GM19351 (cell line): ENCODE results near the gene ETNK1.

Experiments used
- ATAC-seq: cut with Tn5 transposase; IDR thresholded peaks from one replicate; pipeline ENCODE4 v1.9.1; 2021; ENCODE audit warnings: mild to moderate bottlenecking, moderate library complexity; ENCODE audit not compliant: unreplicated experiment

ETNK1 gene

DNA sequence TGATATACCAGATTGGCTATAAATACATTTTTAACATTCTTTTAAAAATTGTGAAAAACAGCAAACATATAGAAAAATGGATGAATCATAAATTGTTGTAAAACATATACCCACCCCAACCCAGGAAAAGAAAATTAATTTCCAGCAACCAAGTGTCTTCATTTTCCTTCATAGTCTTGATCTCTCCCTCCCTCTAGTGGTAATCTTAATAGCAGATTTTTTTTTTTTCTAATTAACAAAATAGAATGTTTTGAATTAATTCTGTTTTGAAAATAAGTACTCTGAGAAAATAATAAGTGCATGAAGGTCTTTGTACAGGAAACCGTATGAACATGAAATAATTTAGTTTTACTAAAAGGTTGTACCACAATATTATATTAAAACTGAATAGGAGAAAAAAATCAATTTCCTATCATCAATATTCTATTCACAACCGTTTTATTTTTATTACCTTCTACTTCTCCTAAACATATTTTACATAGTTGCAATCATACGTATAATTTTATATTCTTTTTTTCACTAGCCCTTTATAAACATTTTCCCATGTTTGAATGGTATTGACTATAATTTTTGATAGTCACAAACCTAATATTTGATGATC lies 7.0 kb downstream of the ETNK1 start:
- ATAC-seq = no peak

DNA sequence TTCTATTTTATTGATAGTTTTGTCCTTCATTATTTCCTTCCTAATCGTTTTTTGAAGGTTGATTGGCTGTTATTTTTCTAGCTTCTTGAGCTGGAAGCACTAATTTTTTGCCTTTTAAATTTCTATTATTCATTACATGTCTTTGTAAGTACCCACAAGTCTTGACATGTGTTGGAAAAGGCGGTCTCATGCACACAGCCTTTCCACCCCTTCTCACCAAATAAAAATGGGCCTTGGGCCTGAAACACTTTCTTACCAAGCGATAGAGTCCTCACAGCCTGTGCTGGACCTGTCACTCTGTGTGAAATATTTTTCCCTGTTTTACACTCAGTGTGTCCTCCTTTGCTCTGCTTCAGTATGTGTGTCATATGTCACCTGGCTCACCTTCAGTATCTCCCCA lies 9.9 kb downstream of the ETNK1 start:
- ATAC-seq = no peak

DNA sequence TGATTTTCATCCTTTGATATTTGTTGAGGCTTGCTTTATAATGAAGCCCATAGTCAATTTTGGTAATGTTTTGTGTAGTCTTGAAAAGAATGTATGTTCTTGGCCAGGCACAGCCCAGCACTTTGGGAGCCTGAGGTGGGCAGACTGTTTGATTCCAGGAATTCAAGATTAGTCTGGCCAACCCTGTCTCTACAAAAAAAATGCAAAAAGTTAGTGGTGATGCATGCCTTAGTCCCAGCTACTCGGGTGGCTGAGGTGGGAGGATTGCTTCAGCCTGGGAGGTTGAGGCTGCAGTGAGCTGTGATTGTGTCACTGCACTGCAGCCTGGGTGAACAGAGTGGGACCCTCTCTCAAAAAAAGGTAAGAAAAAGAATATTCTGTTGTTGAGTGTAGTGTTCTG lies 10.8 kb downstream of the ETNK1 start:
- ATAC-seq = no peak

DNA sequence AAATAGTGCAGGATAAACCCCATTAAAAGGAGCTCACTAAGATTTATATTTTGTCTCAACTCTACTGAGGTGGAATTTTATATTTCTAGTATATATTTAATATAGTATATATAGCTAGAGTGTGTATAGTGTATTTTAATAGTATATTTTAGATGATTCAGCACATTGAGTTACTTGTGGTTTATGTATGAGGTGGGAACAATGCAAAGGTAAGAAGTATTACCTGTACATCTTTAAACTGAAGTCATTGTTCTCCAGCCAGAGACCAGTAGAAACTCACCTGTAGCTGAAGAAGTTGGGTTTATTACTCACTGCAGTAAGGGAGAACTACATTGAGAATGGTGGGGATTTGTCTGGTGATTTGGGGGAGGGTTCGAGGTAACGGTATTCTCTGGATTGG lies 15.9 kb downstream of the ETNK1 start:
- no peak for ATAC-seq

DNA sequence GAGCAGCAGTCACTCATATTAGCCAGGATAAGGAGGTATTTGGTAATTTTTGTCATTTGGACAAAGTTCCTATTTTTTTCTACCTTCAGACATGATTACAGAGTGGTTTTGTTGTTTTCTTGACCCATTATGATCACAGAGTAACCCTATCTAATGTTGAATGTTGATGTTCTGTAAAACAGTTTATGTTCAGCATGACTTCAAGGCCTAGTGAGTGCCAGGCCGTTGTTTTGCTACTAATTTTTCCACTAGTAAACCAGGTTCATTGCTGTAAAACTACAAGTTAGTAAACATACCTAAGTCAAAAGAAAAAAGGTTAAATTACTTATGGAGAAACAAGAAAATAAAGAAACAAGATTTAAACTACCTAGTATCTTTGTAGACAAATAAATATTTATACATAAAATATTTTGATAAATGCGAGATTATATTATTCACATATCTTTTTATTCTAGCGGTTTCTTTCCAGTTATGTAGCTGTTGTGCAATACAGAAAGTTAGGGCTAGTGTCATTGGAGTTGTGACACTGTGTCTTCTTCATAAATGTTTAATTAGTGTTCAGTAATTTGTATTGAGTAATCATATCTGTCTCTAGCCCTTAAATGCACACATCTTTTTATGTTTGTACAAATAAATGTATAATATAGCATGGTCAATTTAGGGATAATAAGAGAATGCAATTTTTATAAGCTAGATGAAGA lies 16.5 kb downstream of the ETNK1 start:
- ATAC-seq = no peak

DNA sequence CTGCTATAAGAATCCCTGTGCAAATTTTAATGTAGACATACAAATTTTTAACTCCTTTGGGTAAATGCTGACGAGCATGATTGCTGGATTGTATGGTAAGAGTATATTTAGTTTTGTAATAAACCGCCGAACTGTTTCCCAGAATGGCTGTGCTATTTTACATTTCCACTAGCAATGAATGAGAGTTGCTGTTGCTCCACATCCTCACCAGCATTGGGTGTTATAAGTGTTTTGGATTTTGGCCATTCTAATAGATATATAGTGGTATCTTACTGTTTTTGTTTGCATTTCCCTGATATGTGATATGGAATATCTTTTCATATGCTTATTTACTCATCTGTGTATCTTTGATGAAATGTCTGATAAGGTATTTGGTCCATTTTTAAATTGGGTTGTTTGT lies 23.7 kb downstream of the ETNK1 start:
- no peak for ATAC-seq

DNA sequence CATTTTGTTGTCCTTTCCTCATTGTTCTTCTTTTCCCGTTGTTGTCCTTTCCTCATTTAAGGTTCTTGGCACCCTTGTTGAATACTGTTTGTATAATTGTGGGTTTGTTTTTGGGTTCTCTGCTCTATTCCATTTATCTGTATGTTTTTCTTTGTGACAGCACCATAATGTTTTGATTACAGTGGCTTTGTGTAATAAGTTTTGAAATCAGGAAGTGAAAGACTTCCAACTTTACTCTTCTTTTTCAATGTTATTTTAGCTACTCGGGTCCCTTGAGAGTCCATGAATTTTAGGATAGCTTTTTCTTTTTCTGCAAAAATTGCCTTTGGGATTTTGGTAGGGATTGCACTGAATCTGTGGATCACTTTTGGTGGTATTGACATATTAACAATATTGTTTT lies 28.1 kb downstream of the ETNK1 start:
- ATAC-seq = no peak

DNA sequence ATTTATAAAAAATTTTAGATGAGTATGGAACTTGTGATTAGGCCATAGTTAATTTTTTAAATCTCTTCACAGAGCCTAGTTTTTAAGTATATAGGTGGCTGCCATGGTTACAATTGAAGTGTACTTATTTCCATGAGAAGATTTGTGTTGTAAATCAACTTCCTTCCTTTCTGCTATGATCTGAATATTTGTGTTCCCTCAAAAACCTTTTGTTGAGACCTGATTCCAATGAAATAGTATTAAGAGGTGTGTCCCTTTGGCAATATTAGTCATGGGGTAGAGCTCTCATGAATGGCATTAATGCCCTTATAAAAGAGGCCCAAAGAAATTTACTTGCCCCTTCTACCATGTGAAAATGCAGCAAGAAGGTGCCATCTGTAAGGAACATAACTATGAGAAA lies 28.8 kb downstream of the ETNK1 start:
- no peak for ATAC-seq

DNA sequence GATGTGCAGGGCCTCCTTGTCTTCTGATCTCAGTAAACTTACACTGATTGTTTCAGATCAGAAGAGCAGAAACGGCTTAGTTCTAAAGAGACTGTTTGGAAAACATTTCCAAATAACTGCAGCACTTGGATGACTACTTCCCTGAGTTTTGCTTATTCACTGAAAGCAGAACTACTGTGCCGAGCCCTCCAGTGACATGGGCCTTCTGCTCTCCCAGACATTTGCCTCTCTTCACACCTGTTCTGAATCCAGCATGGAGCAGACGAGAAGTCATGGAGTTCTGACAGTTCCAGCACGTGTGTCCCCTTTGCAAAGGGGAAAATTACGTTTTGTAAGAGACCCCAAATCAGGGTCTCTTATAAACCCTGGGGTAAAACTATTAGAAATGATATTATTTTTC lies 31.4 kb downstream of the ETNK1 start:
- no peak for ATAC-seq

DNA sequence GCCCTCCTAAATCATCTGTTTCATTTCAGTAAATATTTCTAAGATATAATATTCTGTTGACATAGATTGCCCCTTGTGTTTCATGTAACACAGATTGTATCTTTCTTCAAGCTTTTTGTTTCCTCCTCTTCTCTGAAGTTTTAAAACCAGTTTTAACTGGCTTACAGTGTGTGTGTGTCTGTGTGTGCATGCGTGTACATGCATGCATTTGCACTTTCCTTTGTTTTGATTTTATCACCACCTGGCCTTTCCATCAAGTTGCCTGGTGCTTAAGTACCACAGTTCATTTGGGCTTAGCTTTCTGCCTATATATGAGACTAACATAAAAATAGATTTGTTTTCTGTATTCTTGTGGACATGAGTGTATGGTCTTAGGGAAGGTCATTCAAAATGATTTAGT lies 31.9 kb downstream of the ETNK1 start:
- no peak for ATAC-seq

DNA sequence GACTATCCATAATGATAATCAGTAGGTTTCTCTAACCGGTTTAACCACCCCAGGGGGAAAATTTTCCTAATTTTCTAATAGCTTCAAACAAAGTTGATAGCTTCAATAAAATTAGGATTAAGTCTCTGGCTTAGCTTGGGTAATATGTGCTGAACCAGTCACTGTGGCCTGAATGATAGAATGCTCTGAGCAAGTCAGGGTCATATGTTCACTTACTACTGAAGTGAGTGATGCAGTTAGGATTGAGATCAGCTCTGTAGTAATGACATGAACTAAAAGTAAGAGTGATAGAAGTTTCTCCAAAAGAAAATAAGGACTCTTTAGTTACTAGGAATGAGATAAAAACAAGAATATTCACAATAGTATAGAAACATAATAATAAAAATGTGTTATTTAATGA lies 32.6 kb downstream of the ETNK1 start:
- ATAC-seq = no peak

DNA sequence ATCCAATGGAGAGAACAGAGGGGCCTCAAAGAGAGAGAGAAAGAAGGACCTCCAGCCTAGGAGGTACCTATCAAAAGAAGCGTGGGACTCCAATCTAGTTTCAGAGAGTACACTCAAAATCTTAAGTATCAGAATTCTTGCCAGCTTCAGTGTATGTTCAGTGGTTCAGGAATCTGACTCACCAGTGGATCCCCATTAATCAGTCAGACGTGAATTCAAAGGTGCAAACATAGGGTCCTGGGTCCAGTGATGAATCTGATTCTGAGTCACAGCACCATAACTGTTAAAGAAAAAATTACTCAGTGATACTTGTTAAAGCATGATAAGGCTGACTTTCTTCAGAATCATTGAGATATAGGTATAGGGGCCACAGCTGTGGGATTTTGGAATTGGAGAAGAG lies 33.2 kb downstream of the ETNK1 start:
- no peak for ATAC-seq

DNA sequence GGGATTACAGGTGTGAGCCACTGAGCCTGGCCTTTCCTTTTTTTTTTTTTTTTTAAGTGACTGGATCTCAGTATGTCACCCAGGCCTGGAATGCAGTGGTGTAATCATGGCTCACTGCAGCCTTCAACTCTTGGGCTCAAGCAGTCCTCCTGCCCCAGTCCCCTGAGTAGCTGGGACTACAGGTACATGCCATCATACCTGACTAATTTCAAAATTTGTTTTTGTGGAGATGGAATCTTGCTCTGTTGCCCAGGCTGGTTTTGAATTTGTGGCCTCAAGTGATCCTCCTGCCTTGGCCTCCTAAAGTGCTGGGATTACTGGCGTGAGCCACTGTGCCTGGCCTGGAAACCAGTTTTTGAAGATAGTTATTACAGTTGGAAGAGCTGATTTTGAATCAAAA lies 37.4 kb downstream of the ETNK1 start:
- ATAC-seq = no peak

DNA sequence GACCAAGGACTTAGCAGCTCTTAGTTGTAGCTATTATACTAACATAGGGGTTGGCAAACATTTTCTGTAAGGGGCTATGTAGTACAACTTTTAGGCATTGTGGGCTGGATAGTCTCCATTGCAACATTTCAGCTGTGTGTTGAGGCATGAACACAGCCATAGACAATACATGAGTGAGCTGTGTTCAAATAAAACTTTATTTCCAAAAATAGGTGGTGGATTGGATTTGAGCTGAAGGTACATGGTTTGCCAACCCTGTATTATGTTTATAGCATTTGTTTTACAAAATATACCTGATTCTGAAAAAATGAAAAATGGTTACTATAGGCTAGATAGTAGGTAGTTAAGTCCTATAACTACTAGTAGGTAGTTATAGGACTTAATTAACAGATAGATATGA lies 40.5 kb downstream of the ETNK1 start:
- ATAC-seq = no peak

DNA sequence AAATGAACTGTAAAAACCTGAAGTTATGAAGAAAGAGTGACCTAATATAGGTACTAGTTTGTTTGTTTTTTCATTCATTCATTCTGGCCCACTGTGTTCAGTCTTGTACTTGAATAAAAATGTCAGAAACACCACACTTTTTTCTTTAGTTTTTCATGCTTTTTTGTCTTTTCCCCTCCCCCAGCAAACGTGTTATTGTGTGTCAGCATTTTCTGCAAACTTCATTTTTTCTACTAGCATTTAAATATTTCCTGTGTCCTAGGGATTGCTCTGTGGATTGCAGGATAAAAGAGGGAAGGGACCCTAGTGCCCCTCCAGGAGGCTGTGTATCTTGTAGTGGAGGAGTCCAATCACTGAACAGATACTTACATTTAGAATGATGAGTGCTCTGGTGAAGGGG lies 42.2 kb downstream of the ETNK1 start:
- no peak for ATAC-seq

DNA sequence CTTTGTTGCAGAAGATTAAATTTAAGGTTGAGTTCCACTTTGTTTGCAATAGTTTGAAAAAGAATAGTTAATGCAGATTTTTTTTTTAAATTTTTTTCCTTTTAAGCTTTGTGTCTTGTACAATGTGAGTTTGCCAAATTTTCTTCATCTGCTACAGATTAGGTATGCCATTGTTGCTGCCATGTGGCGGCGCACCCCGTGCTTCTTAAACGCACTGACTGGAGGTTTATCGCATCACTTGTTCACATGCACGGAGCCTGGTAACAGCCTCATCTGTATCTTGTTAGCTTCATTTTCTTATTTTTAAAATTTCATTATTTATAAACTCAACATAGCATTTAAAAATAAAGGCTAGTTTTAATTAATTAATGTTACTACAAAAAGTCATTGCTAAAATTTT lies 43.5 kb downstream of the ETNK1 start:
- ATAC-seq = no peak

DNA sequence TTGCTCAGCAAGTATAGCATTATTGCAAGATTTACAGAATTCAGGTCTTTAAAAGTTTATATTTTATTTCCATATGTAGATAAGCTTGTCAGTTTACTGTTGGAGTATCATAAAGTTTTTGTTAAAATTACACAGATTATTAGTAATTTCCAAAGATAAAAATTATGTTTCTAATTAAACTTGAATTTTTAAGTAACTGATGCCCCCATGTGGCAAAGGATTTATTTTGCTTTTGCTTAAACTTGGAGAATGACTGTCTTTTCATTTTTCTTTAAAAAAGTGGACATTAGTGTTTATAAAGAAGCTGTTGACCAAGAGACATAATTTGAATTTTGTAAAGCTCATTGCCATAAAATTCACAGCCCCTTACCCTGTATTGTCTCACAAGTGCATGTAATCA lies 45.8 kb downstream of the ETNK1 start:
- ATAC-seq = no peak

DNA sequence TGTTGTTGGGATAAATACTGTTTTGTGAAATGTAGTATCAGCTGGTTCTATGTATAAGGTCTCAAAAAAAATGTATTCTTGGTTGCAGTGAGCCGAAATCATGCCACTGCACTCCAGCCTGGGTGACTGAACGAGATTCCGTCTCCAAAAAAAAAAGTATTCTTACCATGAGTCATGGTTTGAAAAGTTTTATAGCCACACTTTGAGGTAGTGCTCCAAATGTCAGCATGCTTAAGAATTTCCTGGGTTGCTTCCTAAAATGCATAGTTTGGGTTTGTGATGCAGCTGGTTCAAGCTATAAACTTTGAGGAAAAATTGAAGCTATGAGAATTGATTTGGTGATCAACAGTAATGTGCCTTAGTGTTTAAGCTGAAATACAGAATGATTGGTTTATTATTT lies 48.0 kb downstream of the ETNK1 start:
- no peak for ATAC-seq

DNA sequence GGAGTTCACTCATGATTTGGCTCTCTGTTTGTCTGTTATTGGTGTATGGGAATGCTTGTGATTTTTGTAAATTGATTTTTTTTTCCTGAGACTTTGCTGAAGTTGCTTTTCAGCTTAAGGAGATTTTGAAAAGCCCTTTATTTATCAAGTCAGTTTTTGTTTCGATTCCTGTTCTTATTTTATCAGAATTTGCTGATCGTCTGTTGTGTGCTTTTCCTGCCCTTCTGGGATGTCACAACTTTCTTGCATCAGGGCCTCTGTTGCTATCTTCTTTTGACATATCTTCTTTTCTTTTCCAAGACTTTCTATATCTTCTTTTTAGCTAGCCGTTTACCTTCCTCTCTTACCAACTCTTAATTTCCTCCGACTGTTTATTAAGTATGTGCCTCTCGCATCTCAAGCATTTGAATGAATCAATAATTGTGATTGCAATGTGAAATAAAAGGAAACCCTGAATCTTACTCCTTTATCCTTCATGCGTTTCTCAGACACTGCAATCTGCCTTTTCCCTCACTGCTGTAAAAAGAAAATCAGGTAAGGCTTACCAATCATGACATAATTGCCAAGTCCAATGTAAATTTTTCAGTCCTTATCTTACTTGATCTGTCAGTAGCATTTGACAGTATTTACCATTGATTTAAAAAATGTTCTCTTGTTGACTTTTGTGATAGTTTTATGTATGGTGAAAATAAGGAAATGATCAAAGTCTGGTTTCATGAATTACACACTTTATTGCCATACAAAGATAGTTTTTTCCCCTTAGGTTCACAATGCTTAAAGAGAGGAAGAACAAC lies 53.0 kb downstream of the ETNK1 start:
- no peak for ATAC-seq

DNA sequence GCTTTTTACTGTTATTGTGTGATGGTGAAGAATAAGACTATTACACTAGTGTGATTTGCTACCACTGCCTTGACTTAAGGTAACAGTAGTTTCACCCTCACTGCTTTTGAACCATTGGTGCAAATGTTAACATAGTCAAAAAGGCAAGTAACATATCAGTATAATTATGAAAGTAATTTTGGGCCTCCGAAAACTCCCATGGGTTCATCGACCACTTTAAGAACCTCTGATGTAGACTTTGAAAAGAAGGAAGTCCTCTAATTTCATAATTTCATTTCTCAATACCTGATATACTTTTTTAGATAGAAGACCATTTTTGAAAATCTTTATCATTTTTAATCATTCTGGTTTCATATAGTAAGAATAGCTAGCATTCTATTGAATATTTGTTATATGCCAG lies 57.7 kb downstream of the ETNK1 start:
- peak; percentile 31 for ATAC-seq

DNA sequence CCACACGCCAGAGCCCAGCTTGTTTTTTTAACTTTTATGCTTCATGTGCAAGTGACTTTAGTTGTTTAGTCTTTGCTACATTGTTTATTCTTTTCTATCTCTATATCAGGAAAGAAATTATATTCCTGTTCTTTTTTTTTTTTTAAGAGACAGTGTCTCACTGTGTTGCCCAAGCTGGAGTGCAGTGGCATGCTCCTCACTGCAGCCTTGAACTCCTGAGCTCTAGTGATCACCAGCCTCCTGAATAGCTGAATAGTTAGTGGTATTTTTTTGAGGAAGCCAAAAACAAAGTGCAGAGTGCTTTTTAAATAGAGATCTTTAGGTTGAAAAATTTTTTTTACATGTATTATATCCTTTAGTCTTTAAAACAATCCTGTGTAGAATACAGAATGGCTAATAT lies 58.2 kb downstream of the ETNK1 start:
- no peak for ATAC-seq
